HepG2 (cell line): ENCODE measurements around the gene COA1. TPM values are rescaled to one million over a fixed set of nuclear protein-coding genes. Genes with fewer than 3 reads are reported as not detected.

Source experiments
- ATAC-seq: fragments of 200-7000 bp; cut with Tn5 transposase; 3 replicates; pipeline ENCODE4 v1.9.1; 2020; ENCODE audit warnings: mild to moderate bottlenecking, moderate library complexity
- BruUV-seq: library from RNA; stranded (reverse); fragments of 400-500 nt; replicated peaks from 2 replicates; lab custom pipeline; 2021; lab: Mats Ljungman, UMichigan
- CTCF ChIA-PET: fragments of 300-600 bp; formaldehyde crosslinking; extraction: SDS; loops from one replicate; lab custom pipeline; 2021; ENCODE audit warnings: low total read pairs, inconsistent platforms, low intra/inter-chr PET ratio; lab: Yijun Ruan, JAX
- POLR2A ChIA-PET: fragments of 350-600 bp; sonication (Branson Sonifier 250); formaldehyde crosslinking; loops from one replicate; lab custom pipeline; 2020; ENCODE audit warnings: antibody characterized with exemption, inconsistent platforms; lab: Yijun Ruan, JAX
- DNase-seq: peaks from one replicate; pipeline ENCODE4 v3.0.0-alpha.2; 2015; ENCODE audit warnings: low spot score
- FAIRE-seq: peaks from 3 replicates; lab custom pipeline; 2011; peaks lifted over from hg19 to GRCh38; lab: Jason Lieb, UNC
- H2AFZ ChIP-seq: one replicate; pipeline ENCODE4 v1.6.1; 2011; ENCODE audit warnings: low read length, inconsistent platforms
- H3K27ac ChIP-seq: fragments of 300-600 bp; 3 replicates; pipeline ENCODE4 v1.8.0; 2011; ENCODE audit warnings: mixed run types, mild to moderate bottlenecking, mixed read lengths, low read length, inconsistent platforms; ENCODE audit not compliant: insufficient read depth; ENCODE audit errors: extremely low read length
- H3K27me3 ChIP-seq, 2 experiments: fragments of 200-600 bp in 1 of 2; 2 replicates in 1 of 2; 3 replicates in 1 of 2; pipeline versions ENCODE4 v1.6.0 to v1.8.0; 2011; ENCODE audit warnings: low read length in 2 of 2, mild to moderate bottlenecking in 2 of 2, moderate library complexity in 2 of 2, inconsistent platforms in 1 of 2; ENCODE audit not compliant: insufficient read depth in 2 of 2, control insufficient read depth in 1 of 2
- H3K36me3 ChIP-seq, 2 experiments: fragments of 200-600 bp in 1 of 2; replicated peaks in 1 of 2; 2 replicates in 1 of 2; 3 replicates in 1 of 2; pipeline versions ENCODE4 v1.5.1 to v1.8.0; 2011; ENCODE audit warnings: low read length in 2 of 2, inconsistent platforms in 1 of 2; ENCODE audit not compliant: insufficient read depth in 2 of 2, control insufficient read depth in 1 of 2
- H3K4me1 ChIP-seq: 2 replicates; pipeline ENCODE4 v1.5.1; 2012; ENCODE audit warnings: low read length, inconsistent platforms; ENCODE audit not compliant: insufficient read depth
- H3K4me2 ChIP-seq: 2 replicates; pipeline ENCODE4 v1.6.0; 2011; ENCODE audit warnings: low read depth, low read length, inconsistent platforms
- H3K4me3 ChIP-seq, 3 experiments: fragments of 200-600 bp in 1 of 3; sonication (generic), shearing (Covaris generic) in 1 of 3; replicated peaks in 1 of 3; 2 replicates each; pipeline ENCODE4 v1.5.1; 2011 to 2016; ENCODE audit warnings: low read length in 3 of 3, inconsistent platforms in 2 of 3, low read depth in 2 of 3, mild to moderate bottlenecking in 2 of 3, control low read depth in 1 of 3, mixed read lengths in 1 of 3; ENCODE audit not compliant: insufficient read depth in 1 of 3
- H3K79me2 ChIP-seq: one replicate; pipeline ENCODE4 v1.6.1; 2011; ENCODE audit warnings: low read length, inconsistent platforms; ENCODE audit not compliant: insufficient read depth
- H3K9ac ChIP-seq: 2 replicates; pipeline ENCODE4 v1.6.0; 2011; ENCODE audit warnings: mild to moderate bottlenecking, low read depth, low read length, inconsistent platforms; ENCODE audit not compliant: insufficient read depth
- H3K9me3 ChIP-seq: 2 replicates; pipeline ENCODE4 v1.5.1; 2012; ENCODE audit warnings: mild to moderate bottlenecking, low read length
- H4K20me1 ChIP-seq: 2 replicates; pipeline ENCODE4 v1.6.0; 2011; ENCODE audit warnings: inconsistent platforms, mild to moderate bottlenecking, low read length, moderate library complexity; ENCODE audit not compliant: insufficient read depth
- KDM3A ChIP-seq: IDR thresholded peaks from 2 replicates; pipeline ENCODE4 v1.6.1; 2018; ENCODE audit warnings: low read depth, missing compliant biosample characterization
- MED13 ChIP-seq: sonication (generic); formaldehyde crosslinking; IDR thresholded peaks from 2 replicates; pipeline ENCODE4 v1.5.0; 2020; ENCODE audit warnings: missing genetic modification reagents
- MXD4 ChIP-seq: IDR thresholded peaks from 2 replicates; pipeline ENCODE4 v1.6.1; 2016; ENCODE audit warnings: mild to moderate bottlenecking, missing biosample characterization, missing genetic modification reagents
- NCOA1 ChIP-seq: sonication (generic); formaldehyde crosslinking; IDR thresholded peaks from 2 replicates; pipeline ENCODE4 v1.9.0; 2021; ENCODE audit warnings: missing genetic modification reagents
- RFX3 ChIP-seq: IDR thresholded peaks from 2 replicates; pipeline ENCODE4 v1.6.1; 2016; ENCODE audit warnings: missing biosample characterization, missing genetic modification reagents
- SYNCRIP ChIP-seq: fragments of 200-400 bp; formaldehyde crosslinking; IDR thresholded peaks from 2 replicates; pipeline ENCODE4 v1.6.1; 2018; ENCODE audit warnings: mild to moderate bottlenecking, low read depth, low read length; ENCODE audit not compliant: insufficient read depth
- ZFAT ChIP-seq: sonication (generic); formaldehyde crosslinking; conservative IDR thresholded peaks from 2 replicates; pipeline ENCODE4 v1.8.1; 2023; ENCODE audit warnings: missing genetic modification reagents, inconsistent platforms
- ZNF121 ChIP-seq: sonication (generic); formaldehyde crosslinking; IDR thresholded peaks from 2 replicates; pipeline ENCODE4 v1.5.0; 2020; ENCODE audit warnings: mild to moderate bottlenecking, missing genetic modification reagents
- ZNF143 ChIP-seq: sonication (generic); formaldehyde crosslinking; IDR thresholded peaks from 2 replicates; pipeline ENCODE4 v1.4.0; 2020; ENCODE audit warnings: missing genetic modification reagents
- ZNF432 ChIP-seq: sonication (generic); formaldehyde crosslinking; IDR thresholded peaks from 2 replicates; pipeline ENCODE4 v1.5.0; 2020; ENCODE audit warnings: missing genetic modification reagents, mild to moderate bottlenecking, borderline replicate concordance
- ZNF546 ChIP-seq: sonication (generic); formaldehyde crosslinking; conservative IDR thresholded peaks from 2 replicates; pipeline ENCODE4 v1.8.1; 2023; ENCODE audit warnings: mild to moderate bottlenecking, missing genetic modification reagents
- ZNF777 ChIP-seq: sonication (generic); formaldehyde crosslinking; IDR thresholded peaks from 2 replicates; pipeline ENCODE4 v1.4.0; 2020; ENCODE audit warnings: missing genetic modification reagents
- WGBS: methylation state at CpG from one replicate; pipeline ENCODE4 v1.1.6; 2017; ENCODE audit warnings: low lambda C conversion rate; 5-methylcytosine and 5-hydroxymethylcytosine counted together
- in situ Hi-C: cut with HindIII; loops from 2 replicates; pipeline ENCODE4 v1.10.0; 2017; ENCODE audit warnings: low pct_unique_long_range_greater_than_20kb; ENCODE audit not compliant: extremely low pct_ligation_motif_present
- intact Hi-C: fragments of 100-400 bp; cut with micrococcal nuclease; formaldehyde crosslinking; loops from one replicate; pipeline ENCODE4 v1.10.0; 2022; ENCODE audit not compliant: unreplicated experiment
- polyA plus RNA-seq, 8 experiments: library from polyadenylated mRNA; depleted of rRNA in 3 of 8; stranded (reverse) in 7 of 8; unstranded in 1 of 8; fragments of >200 nt; fragmentation: Illumina TruSeq in 4 of 8; extraction: Trizol in 4 of 8; gene quantifications; 2 replicates each; pipeline versions ENCODE4 v1.2.1 to v1.2.3, GENCODE V29; 2011 to 2016; ENCODE audit warnings: low read depth in 4 of 8, missing spikeins in 1 of 8, mixed read lengths in 1 of 8; ENCODE audit not compliant: insufficient read depth in 1 of 8
- total RNA-seq, 5 experiments: library from RNA; depleted of rRNA; stranded (reverse); fragments of >200 nt; fragmentation: Illumina TruSeq; extraction: Trizol; gene quantifications; 2 replicates each; pipeline ENCODE4 v1.2.3, GENCODE V29; 2016; ENCODE audit warnings: low read depth in 1 of 5
- TF ChIP-seq, protein P1 (sequence below): sonication (generic); formaldehyde crosslinking; IDR thresholded peaks from 2 replicates; pipeline ENCODE4 v1.5.0; 2020; ENCODE audit warnings: missing genetic modification reagents
- TF ChIP-seq, protein P2 (sequence below): sonication (generic); formaldehyde crosslinking; IDR thresholded peaks from 2 replicates; pipeline ENCODE4 v1.8.0; 2022; ENCODE audit warnings: mild to moderate bottlenecking, missing genetic modification reagents, moderate library complexity

COA1 gene
- total and polyA plus RNA-seq, 2 of the 13 experiments (the other 11 are each of a cell fraction or from before 2014, with no cell fraction given) = 33.2 to 65.7 TPM

DNA sequence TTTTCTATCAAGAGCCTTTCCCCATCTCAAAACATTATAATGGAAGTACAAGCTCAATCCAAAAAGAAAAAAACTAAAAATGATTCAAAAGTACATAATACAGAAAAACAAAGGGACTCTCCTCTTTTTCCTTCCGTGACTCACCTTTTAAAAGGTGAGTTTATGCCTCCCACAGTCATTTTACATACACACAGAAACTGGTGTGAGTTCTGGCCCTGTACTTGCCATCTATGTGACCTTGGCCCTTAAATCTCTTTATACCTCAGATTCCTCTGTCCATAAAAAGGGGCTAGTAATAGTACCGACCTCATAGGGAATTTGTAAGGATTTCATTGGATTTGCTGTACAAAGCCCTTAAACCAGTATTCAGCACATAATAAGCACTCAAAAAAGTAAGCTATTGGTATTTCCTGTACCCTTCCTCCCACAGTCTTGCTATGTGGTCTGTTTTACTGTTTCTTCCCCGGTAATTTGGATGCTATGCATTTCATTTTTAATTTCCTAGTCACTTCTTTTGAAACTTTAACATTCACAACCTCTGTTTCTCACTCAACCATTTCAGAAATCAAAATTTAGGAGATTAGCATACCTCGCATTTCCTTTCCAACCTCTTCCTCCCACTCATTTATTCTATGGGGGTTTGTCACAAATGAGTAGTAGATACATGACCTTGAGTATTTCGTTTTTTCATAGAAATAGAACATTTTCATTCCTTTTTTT is 107.4 kb downstream of the COA1 start:
- POLR2A ChIA-PET = interaction anchor here (0.7 kb wide), 1 partner anchor 39 kb away, joined by 3 read pairs; the partner anchor contains the start of gene STK17A
- ATAC-seq (no peak), FAIRE-seq (no peak)

DNA sequence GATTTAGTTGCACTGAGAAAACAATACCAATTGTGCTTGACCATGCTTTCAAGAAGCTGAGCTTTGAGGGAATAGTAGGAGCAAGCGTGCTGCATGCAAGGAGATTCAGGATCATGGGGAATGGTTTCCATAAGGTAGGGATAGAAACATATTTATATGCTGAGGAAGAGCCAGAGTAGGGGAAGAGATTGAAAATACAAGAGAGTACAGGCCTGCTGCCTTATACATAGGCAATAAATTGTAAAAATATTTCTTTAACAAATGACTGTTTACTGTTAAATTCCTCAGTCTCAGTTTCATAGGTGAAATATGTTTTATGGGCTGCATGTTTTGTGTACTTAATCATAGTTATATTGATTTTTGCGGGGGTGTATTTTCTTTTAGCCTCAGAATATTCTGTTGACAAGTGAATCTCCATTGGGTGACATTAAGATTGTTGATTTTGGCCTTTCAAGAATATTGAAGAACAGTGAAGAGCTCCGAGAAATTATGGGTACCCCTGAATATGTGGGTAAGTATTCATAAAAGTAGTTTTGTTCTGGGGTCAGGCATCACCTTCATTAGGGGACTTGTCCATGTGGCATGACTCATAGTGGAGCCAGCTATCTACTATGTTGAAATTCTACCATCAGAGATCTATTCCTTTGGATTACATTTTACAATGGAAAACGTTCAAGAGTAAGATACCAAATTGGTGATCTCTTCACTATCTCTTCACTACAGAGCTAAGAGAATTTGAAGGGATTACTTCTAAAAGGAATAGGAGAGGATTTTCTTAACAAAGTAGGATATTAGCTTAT is 109.9 kb downstream of the COA1 start:
- H3K4me1 ChIP-seq = no peaks in the 10 kb centered on the region
- TF ChIP-seq, protein P1, sequence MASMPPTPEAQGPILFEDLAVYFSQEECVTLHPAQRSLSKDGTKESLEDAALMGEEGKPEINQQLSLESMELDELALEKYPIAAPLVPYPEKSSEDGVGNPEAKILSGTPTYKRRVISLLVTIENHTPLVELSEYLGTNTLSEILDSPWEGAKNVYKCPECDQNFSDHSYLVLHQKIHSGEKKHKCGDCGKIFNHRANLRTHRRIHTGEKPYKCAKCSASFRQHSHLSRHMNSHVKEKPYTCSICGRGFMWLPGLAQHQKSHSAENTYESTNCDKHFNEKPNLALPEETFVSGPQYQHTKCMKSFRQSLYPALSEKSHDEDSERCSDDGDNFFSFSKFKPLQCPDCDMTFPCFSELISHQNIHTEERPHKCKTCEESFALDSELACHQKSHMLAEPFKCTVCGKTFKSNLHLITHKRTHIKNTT (CRISPR knock-in tag) = no peak
- no peak for TF ChIP-seq MED13 (CRISPR knock-in tag)
- TF ChIP-seq ZNF546 (CRISPR knock-in tag) = no peak
- TF ChIP-seq ZFAT (CRISPR knock-in tag) = no peak
- no peak for TF ChIP-seq SYNCRIP
- TF ChIP-seq, protein P2, sequence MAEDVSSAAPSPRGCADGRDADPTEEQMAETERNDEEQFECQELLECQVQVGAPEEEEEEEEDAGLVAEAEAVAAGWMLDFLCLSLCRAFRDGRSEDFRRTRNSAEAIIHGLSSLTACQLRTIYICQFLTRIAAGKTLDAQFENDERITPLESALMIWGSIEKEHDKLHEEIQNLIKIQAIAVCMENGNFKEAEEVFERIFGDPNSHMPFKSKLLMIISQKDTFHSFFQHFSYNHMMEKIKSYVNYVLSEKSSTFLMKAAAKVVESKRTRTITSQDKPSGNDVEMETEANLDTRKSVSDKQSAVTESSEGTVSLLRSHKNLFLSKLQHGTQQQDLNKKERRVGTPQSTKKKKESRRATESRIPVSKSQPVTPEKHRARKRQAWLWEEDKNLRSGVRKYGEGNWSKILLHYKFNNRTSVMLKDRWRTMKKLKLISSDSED (CRISPR knock-in tag) = no peak
- no peak for TF ChIP-seq RFX3 (CRISPR knock-in tag)
- TF ChIP-seq ZNF143 = no peak
- in situ Hi-C loops (no loop called here), intact Hi-C loops (loop anchor here (5.0 kb wide), 1 partner anchor 37 kb away; the partner anchor contains the start of gene STK17A)
- no peak for ATAC-seq
- H3K79me2 ChIP-seq = peaks cover 3% of the 10 kb centered on the region
- peaks cover 12 to 64% of the 10 kb centered on the region in 2 experiments for H3K36me3 ChIP-seq
- H3K9me3 ChIP-seq = no peaks in the 10 kb centered on the region
- H3K27ac ChIP-seq = no peak overlapping the region
- H3K4me3 ChIP-seq = no peak overlapping the region
- H3K4me2 ChIP-seq = no peak overlapping the region
- no peaks in the 10 kb centered on the region for H3K27me3 ChIP-seq
- no peak for FAIRE-seq
- H4K20me1 ChIP-seq = no peaks in the 10 kb centered on the region
- ChIA-PET CTCF (no interaction called here), POLR2A (no interaction called here)
- WGBS = 92% methylated on average over 4 of the region's 4 CpGs
- no peak for DNase-seq
- H2AFZ ChIP-seq = no peak overlapping the region
- no peak overlapping the region for H3K9ac ChIP-seq
- no TSS peak for BruUV-seq

More for the DNA sequence above, 107.4 kb downstream of the COA1 start:
- H3K9ac ChIP-seq = no peak overlapping the region
- H3K4me3 ChIP-seq = no peak overlapping the region
- peaks cover 9 to 73% of the 10 kb centered on the region in 2 experiments for H3K36me3 ChIP-seq
- no peak overlapping the region for H3K4me2 ChIP-seq
- CTCF ChIA-PET = no interaction called here
- intact Hi-C loops (loop anchor here (5.0 kb wide), 1 partner anchor 40 kb away; the partner anchor contains the start of gene STK17A), in situ Hi-C loops (no loop called here)
- TF ChIP-seq ZNF121 = 0 out of 2 replicates have a peak, but pooled peaks have one; percentile 10
- no peak for TF ChIP-seq ZNF777 (CRISPR knock-in tag)
- no peak for TF ChIP-seq KDM3A (CRISPR knock-in tag)
- TF ChIP-seq NCOA1 (CRISPR knock-in tag) = no peak
- no peak for TF ChIP-seq ZNF432 (CRISPR knock-in tag)
- no peak for TF ChIP-seq MXD4 (CRISPR knock-in tag)
- WGBS = 95% methylated on average over 5 of the region's 5 CpGs
- H2AFZ ChIP-seq = no peak overlapping the region
- H3K79me2 ChIP-seq = no peaks in the 10 kb centered on the region
- no TSS peak for BruUV-seq
- no peak for DNase-seq
- no peaks in the 10 kb centered on the region for H3K4me1 ChIP-seq
- no peaks in the 10 kb centered on the region for H3K9me3 ChIP-seq
- H4K20me1 ChIP-seq = no peaks in the 10 kb centered on the region
- no peak overlapping the region for H3K27ac ChIP-seq
- no peaks in the 10 kb centered on the region for H3K27me3 ChIP-seq
